ENCODE measurements around the gene IYD.

- TF ChIP-seq CTCF (IDR thresholded peaks at IDR 0.05) (no peak), POLR2A (IDR thresholded peaks at IDR 0.05) (no peak), EP300 (IDR thresholded peaks at IDR 0.05) (no peak)
These were observed 13.8 kb upstream of the IYD start for GRCh38 chr6:150354754-150355571.

Data from ovary (tissue), 3 donors.